Measurements from ENCODE around the gene STIMATE. TPM values are rescaled to one million over a fixed set of nuclear protein-coding genes. Genes with fewer than 3 reads are reported as not detected.

The STIMATE gene
- total RNA-seq, 4 donors from 2014 or later, result 20.6 to 64.6 (median 27.8) TPM

DNA sequence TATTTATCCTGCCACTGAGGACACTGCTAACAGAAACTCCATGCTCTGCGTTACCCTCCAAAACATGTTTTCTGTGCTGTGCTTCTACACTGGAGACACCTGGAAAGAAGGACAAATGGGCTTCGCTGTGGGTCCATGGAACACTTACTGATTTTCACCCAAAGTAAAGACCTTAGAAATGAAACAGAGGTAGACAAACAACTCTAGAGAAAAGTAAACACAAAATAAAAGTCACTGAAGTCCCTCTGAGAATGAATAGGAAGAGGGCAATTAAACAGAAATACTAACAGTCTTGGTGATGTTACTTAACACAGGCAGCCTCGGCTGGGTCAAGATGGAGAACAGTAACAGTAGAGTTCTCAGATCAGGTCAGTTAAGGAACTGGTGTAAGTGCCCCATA, 6.7 kb upstream of the STIMATE start:
- ATAC-seq (no peak), DNase-seq (no peak)
- Histone ChIP-seq H3K27me3 (no peaks in the 10 kb centered on the region), H3K27ac (no peak overlapping the region), H3K36me3 (peaks cover 0 to 51% of the 10 kb centered on the region in 2 donors), H3K4me3 (no peak overlapping the region), H3K4me1 (no peaks in the 10 kb centered on the region), H3K9me3 (no peaks in the 10 kb centered on the region)
- TF ChIP-seq POLR2A (IDR thresholded peaks at IDR 0.05), result no peak
- TF ChIP-seq, protein P1, sequence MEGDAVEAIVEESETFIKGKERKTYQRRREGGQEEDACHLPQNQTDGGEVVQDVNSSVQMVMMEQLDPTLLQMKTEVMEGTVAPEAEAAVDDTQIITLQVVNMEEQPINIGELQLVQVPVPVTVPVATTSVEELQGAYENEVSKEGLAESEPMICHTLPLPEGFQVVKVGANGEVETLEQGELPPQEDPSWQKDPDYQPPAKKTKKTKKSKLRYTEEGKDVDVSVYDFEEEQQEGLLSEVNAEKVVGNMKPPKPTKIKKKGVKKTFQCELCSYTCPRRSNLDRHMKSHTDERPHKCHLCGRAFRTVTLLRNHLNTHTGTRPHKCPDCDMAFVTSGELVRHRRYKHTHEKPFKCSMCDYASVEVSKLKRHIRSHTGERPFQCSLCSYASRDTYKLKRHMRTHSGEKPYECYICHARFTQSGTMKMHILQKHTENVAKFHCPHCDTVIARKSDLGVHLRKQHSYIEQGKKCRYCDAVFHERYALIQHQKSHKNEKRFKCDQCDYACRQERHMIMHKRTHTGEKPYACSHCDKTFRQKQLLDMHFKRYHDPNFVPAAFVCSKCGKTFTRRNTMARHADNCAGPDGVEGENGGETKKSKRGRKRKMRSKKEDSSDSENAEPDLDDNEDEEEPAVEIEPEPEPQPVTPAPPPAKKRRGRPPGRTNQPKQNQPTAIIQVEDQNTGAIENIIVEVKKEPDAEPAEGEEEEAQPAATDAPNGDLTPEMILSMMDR (IDR thresholded peaks at IDR 0.05 in 4 of 5, conservative IDR thresholded peaks at IDR 0.05 in 1 of 5), result no peak
- in situ Hi-C loops (cut with MboI; ENCODE audit: low sequenced_read_pairs in 4 of 4), result no loop called here
- intact Hi-C loops (cut with DNase I; ENCODE audit: low total_unique reads), result no loop called here

DNA sequence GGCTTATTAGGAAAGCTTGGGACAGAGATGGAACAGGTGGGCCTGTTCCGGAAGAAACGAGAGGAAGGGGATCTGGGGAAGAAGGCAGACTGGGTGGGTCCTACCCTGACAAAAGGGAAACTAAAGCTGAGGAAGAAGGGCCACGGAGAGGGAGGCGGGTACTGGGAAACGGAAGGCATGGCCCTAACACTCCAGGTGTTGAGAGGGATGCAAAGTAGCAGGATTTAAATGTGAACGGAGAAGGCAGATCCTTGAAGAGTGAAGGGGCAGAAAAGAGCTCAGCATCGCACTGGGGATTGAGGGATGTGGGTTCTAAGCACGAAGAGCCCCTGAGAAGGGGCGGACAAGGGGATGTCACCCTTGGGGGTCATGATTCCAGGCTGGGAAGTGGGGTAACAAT, 735 bp downstream of the STIMATE start:
- intact Hi-C loops (cut with DNase I; ENCODE audit: low total_unique reads), result loop anchor here (5.0 kb wide), 3 partner anchors 64 to 209 kb away; partner anchors contain the start of genes GNL3, ITIH4, NEK4 and PBRM1
- peak overlapping the region; percentile 77 to 85 (median 82) for H3K27ac ChIP-seq
- no peaks in the 10 kb centered on the region for H3K27me3 ChIP-seq
- TF ChIP-seq POLR2A (IDR thresholded peaks at IDR 0.05), result no peak
- TF ChIP-seq, protein P1 (IDR thresholded peaks at IDR 0.05 in 4 of 5, conservative IDR thresholded peaks at IDR 0.05 in 1 of 5), result no peak
- H3K4me3 ChIP-seq, result peak overlapping the region; percentile 71 to 91 (median 80)
- H3K4me1 ChIP-seq, result peaks cover 54 to 58% of the 10 kb centered on the region in 2 donors
- in situ Hi-C loops (cut with MboI; ENCODE audit: low sequenced_read_pairs in 4 of 4), result no loop called here
- H3K36me3 ChIP-seq, result no peaks in the 10 kb centered on the region
- ATAC-seq, result no peak
- H3K9me3 ChIP-seq, result no peaks in the 10 kb centered on the region
- DNase-seq, result no peak

DNA sequence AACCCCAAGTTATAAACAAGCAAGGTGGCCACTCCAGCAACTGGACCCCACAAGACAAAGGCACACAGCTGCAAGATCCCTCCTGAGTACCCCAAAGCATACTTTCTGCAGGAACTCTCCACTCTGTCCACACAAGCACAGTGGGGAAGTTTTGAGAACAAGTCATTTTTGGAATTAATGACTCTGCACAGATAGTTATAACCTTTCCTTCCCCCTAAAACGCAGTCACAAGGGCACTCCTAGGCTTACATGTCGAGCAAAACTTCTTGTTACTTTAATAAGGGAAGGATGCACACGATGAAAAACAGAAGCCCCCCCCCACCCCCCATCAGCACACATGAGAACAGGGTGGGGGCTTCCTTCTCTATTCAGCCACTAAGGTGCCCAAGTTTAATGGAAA, 1.2 kb downstream of the STIMATE start:
- H3K9me3 ChIP-seq, result no peaks in the 10 kb centered on the region
- ATAC-seq (no peak), DNase-seq (no peak)
- in situ Hi-C loops (cut with MboI; ENCODE audit: low sequenced_read_pairs in 4 of 4) (no loop called here), intact Hi-C loops (cut with DNase I; ENCODE audit: low total_unique reads) (loop anchor here (5.0 kb wide), 3 partner anchors 64 to 209 kb away; partner anchors contain the start of genes GNL3, ITIH4, NEK4 and PBRM1)
- H3K27me3 ChIP-seq, result no peaks in the 10 kb centered on the region
- H3K4me3 ChIP-seq, result peak overlapping the region; percentile 71 to 91 (median 80)
- no peaks in the 10 kb centered on the region for H3K36me3 ChIP-seq
- H3K4me1 ChIP-seq, result peaks cover 58 to 62% of the 10 kb centered on the region in 2 donors
- peak overlapping the region; percentile 77 to 85 (median 82) for H3K27ac ChIP-seq
- no peak for TF ChIP-seq POLR2A (IDR thresholded peaks at IDR 0.05)
- TF ChIP-seq, protein P1 (IDR thresholded peaks at IDR 0.05 in 4 of 5, conservative IDR thresholded peaks at IDR 0.05 in 1 of 5), result no peak

DNA sequence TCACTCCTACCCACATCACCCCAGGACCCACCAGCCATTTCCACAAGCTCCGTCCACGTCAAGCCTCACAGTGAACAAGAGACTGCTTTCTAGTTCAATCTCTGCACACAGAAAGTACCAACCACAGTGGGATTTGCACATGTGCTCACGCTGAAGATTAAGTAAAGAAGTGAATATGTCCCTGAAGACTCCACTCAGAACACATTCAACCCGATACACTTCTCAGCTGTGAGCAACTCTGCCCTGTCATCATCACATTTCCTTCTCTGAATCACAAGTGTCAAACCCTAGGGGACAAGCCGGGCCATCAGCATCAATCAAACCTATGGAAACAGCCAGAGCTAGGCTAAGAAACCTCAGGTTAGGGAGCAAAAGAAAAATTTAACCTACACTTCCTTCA, 1.9 kb downstream of the STIMATE start:
- in situ Hi-C loops (cut with MboI; ENCODE audit: low sequenced_read_pairs in 4 of 4) (no loop called here), intact Hi-C loops (cut with DNase I; ENCODE audit: low total_unique reads) (loop anchor here (5.0 kb wide), 3 partner anchors 63 to 208 kb away; partner anchors contain the start of genes GNL3, ITIH4, NEK4 and PBRM1)
- no peak for ATAC-seq
- DNase-seq, result no peak
- no peaks in the 10 kb centered on the region for H3K27me3 ChIP-seq
- H3K36me3 ChIP-seq, result no peaks in the 10 kb centered on the region
- no peak for TF ChIP-seq POLR2A (IDR thresholded peaks at IDR 0.05)
- TF ChIP-seq, protein P1 (IDR thresholded peaks at IDR 0.05 in 4 of 5, conservative IDR thresholded peaks at IDR 0.05 in 1 of 5), result no peak
- peak overlapping the region; percentile 77 to 85 (median 82) for H3K27ac ChIP-seq
- no peak overlapping the region for H3K4me3 ChIP-seq
- H3K9me3 ChIP-seq, result no peaks in the 10 kb centered on the region
- peaks cover 58 to 63% of the 10 kb centered on the region in 2 donors for H3K4me1 ChIP-seq

Measured in gastrocnemius medialis (tissue), 4 donors.